NCI-H524 (cell line): ENCODE data around the gene CEBPB.

Experiments used
- DNase-seq, 2 experiments: peaks; one replicate each; lab custom pipeline; 2025; lab: John Stamatoyannopoulos, UW

CEBPB gene

GRCh38 chr20:50227506-50227905 lies 36.9 kb downstream of the CEBPB start:
- DNase-seq, result no peak

GRCh38 chr20:50229156-50229607 lies 38.6 kb downstream of the CEBPB start:
- DNase-seq, result no peak

GRCh38 chr20:50230184-50230583 lies 39.6 kb downstream of the CEBPB start:
- no peak for DNase-seq

GRCh38 chr20:50230871-50231560 lies 40.4 kb downstream of the CEBPB start:
- no peak for DNase-seq

- no peak for DNase-seq
These were observed 41.2 kb downstream of the CEBPB start for GRCh38 chr20:50231854-50232253.

- no peak for DNase-seq
These were observed 42.2 kb downstream of the CEBPB start for GRCh38 chr20:50232651-50233324.

GRCh38 chr20:50233325-50234212 lies 42.9 kb downstream of the CEBPB start:
- DNase-seq, result no peak

GRCh38 chr20:50234288-50234687 lies 43.7 kb downstream of the CEBPB start:
- DNase-seq, result no peak

GRCh38 chr20:50237349-50237748 lies 46.7 kb downstream of the CEBPB start:
- DNase-seq, result no peak

GRCh38 chr20:50238081-50238800 lies 47.6 kb downstream of the CEBPB start:
- no peak for DNase-seq

GRCh38 chr20:50240092-50240491 lies 49.5 kb downstream of the CEBPB start:
- DNase-seq, result no peak

GRCh38 chr20:50242178-50242514 lies 51.5 kb downstream of the CEBPB start:
- DNase-seq, result no peak
